ENCODE results near the gene EXT2.

The EXT2 gene

DNA sequence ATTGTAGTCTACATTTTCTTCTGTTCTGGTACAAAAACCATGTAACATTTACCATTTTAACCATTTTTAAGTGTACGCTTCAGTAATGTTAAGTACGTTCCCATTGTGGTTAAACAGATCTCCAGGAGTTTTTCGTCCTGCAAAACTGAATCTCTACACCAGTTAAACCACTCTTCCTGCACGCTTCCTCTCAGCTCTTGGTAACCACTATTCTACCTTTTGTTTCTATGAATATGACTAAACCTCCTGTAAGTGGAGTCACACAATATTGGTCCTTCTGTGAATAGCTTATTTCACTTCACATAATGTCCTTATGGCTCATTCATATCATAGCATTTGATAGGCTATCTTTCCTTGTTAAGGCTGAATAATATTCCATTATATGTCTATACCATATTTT, 7.1 kb upstream of the EXT2 start:
- DNase-seq: no peak

DNA sequence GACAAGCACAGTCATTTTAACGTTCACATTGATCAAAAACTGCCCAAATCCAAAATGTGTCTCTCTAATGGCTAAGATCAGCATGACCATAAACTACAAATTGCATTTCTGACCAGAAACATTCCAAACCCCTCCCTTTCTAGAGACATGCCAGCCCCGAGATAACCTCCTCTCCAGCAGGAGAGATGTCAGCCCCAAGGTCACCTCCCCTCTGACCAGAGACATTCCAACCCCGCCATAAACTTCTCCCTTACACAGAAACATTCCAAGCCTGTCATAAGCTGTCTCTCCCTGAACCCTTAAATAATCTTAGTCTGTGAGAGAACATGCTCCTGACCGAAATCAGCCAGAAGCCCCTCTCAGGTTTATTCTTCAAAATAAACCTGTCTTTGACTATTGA, 6.6 kb upstream of the EXT2 start:
- DNase-seq: no peak

DNA sequence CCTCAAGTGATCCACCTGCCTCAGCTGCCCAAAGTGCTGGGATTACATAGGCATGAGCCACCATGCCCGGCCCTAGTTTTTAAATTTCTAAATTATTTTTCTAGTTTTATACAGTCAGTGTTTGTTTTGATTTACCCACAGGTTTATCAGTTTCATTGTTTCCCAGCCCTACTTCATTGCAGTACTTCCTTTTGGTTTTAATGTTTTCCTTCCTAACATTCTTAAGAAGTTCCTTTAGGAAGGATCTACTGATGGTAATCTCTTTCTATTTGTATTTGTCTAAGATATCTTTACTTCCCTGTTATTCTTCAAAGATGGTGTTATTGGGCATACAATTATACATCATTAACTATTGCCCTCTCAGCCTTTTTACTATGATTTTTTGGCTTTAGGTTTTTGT, 4.9 kb upstream of the EXT2 start:
- DNase-seq: no peak

DNA sequence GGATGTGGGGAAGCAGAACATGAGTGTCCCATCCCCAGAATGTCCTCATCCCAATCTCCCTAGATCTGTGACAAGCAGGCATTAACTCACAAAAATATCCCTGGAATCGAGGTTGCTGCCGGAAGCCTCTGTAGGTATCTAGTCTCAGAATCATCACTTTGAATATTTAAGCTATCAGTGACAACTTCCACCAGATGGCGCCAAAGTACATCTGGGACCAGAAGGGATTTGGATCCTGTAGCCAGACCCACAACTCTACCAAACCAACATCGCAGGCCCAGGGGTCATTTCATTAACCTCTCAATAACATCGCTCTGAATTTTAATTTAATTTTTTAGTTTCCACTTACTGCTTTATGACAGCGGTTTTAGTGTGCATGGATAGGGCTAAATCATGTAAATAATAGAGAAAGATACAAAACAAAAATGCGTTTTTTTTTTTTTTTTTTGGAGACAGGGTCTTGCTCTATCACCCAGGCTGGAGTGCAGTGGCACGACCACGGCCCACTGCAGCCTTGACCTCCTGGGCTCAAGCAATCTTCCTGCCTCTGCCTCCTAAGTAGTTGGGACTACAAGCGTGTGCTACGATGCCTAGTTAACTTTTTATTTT, 1.1 kb upstream of the EXT2 start:
- peak; percentile 90 for DNase-seq

DNA sequence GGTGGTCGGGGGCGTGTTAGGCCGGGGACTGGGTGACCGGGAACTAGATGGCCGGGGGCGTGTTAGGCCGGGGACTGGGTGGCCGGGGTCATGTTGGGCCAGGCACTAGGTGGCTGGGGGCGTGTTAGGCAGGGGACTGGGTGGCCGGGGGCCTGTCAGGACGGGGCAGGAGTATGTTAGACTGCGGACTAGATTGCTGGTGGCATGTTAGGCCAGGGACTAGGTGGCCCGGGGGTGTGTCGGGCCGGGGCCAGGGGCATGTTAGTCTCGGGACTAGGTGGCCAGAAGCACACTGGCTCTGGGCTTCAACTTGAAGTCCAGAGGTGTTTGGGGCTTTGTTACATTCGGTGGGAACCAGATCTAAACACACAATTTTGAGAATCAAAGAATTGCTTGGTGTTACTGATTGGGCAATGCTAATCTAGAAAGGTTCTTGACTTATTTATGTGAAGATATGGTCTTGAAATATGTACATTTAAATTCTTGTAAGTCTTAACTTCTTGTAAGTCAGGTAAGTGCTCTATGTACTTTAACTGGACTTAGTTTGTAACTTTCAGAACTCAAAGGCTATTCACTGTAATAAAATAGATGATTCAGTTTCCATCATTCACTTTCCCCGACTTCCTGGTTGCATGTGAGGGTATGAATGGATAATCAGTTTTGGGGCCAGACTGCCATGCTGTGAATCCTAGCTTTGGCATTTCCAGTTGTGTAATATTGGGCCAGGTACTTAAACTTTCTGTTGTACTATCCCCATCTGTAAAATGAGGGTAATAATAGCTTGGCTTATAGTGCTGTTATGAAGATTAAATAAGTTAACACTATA, 1.1 kb downstream of the EXT2 start:
- DNase-seq: no peak

DNA sequence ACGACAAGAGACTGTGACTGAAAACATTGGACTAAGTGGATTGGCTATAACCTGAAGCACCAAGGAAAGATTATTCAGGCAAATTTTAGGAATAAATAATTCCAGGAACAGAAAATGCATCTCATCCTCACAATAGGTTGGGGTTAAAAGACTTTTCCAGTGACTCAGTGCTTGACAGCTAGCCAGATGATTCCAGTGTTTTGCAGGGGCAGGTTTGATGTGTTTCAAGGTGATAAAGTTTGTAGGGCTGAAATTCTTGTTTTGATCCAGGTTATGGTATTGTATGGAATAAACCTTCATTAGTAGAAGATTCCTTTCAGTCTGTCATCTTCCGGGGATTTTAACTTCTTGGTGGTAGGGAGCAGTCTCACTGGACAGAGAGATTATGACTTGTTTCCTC, 2.3 kb downstream of the EXT2 start:
- no peak for DNase-seq

DNA sequence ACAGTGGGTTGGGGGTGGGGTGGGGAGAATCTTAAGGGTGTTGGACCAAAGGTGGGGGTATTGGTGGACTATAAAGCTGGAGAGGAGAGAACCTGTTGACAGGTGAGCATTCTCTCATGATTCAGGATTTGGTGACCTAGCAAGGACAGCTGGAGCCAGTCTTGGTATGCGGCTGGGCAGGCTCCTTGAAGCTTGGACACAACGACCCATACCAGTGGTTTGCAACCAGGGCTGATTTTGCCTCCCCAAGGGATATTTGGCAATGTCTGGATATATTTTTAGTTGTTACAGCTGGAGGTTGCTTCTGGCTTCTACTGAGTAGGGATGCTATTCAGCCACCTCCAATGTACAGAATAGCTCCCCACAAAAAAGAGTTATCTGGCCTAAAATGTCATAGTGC, 5.6 kb downstream of the EXT2 start:
- no peak for DNase-seq

DNA sequence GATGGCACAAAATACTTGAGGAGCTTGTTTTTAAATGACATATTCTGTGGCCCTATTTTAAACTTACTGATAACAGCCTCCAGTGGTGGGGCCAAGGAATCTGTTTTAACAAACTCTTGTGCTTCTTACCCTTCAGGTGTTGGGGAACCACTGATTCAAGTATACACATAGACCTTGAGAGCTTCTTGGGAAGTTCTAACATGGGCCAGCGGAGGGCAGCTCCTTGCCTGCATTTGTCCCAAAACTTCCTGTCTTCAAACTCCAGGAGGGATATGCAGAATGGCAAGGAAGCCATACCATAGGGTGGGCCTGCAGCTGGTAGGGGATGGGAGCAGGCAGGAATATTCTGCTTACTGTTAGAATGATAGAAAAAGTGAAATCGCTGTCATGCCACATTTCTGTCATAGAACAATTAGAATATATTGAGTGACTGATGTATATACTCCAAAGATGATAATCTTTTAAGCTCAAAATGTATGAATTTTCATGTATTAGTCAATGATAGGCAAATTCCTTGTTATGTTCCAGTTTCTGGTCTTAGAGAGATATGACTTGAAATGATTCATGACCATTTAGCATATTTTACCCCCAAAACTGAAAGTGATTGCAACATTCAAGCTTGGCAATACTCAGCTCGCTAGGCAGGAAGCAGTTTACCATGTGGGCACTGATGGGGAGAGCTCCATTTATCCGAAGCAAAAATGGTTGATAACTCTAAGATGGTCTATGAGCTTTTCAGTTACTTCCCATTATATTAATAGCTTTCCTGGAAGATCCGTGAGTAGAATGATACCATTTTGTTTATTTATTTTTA, 9.2 kb downstream of the EXT2 start:
- no peak for DNase-seq

DNA sequence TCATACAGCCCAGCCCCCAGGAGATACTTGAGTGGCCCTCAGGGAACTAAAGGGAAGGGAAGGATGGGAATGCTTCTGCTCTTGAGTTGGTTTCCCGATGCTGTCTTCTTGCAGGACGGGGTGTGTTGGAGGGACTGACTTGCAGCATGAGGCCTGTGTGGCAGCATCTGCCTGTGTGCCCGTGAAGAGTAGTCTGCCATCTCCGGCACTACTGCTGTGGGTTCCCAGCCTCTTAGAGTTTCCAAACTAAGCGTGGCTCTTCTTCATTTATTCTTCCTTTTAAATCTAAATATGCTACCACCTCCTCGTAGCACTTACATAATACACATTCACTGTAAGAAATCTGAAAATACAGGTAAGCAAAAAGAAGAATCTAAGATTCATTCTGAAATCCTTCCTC, 12.8 kb downstream of the EXT2 start:
- no peak for DNase-seq

DNA sequence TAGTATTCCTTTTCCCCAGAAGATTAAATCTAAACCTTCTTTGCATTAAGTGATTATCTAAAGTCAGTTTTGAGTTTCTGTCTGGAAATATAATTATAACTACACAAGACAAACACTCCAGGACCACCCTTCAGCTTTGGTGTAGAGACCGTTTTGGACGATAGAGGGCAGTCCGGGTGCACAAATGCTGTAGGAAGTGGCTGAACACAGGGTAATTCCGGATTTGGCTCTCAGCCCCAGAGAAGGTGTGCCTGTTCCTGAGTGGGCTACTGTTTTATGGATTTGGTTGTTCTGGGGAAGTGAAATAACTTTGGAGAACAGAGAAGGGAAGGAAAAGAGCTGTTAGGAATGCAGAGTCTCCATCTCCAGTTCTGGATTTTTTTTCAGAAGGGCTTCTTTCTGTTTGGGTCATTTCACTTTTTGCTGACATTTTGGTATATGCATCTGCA, 14.8 kb downstream of the EXT2 start:
- peak; percentile 78 for DNase-seq

DNA sequence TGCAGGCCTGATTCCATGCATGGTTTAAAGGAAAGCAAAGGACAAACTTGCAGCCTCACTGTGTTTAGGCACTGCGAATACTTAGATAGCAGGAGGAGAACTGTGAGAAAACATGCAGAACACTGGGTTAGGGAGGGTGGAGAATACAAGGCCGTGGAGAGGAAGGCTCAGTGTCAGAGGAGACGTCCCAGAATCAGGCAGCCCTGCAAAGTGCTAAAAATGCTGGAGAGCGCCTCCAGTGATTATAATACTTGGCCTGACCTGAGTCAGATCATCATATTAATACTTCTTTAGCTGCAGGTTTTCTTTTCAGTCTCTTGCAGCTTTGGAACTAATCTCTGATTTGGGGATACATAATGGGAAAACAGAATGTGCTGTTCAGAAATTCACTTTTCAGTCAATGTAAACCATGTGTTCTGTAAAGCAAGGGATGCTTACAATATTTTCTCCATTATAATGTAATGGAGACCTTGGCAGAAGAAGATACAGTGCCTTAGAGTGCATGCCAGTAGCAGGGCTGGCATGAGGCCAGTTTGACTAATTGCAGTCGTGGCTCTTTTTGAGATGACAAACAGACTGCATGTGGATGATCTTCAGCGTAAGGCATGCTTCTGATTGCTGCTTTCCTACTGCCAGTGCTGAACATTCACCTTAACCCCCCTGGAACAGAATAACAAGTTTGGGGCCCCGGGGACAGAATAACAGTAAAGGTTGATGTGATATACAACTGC, 16.8 kb downstream of the EXT2 start:
- DNase-seq: no peak

DNA sequence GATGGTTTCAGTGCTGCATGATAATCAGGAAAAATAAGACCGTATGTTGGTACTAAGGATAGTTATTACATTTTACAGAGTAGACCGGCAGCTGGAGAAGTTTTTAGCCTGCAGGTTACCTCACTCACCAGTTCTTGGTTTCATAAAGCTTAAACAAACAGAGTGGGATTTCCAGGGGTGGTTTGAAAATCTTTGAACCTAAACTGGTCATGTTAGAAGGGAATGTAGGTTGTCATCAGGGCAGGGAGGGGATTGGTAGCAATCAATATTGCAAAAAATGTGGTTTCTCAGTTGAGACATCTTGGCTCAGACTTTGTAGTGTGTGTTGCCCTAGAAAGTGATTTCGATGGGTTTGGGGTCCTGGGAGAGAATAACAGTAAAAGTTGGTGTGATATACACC, 17.5 kb downstream of the EXT2 start:
- no peak for DNase-seq

DNA sequence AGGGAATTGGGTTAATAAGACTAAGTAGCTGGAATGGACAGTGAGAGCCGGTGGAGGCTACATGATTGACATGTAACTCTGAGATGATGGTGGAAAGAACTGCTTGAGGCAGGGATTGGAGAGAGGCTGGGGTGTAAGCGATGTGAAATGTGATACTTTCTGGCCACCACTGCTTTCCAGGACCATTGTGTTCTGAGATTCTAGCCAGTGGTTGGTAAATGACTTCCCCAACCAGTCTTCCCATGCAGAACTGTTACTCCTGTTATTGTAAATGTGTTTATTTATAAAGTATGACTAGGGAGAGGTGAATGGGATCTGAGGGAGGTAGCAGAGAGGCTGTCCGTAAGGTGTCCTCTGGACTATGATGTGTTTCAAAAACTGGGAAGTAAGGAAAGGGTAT, 18.1 kb downstream of the EXT2 start:
- no peak for DNase-seq

DNA sequence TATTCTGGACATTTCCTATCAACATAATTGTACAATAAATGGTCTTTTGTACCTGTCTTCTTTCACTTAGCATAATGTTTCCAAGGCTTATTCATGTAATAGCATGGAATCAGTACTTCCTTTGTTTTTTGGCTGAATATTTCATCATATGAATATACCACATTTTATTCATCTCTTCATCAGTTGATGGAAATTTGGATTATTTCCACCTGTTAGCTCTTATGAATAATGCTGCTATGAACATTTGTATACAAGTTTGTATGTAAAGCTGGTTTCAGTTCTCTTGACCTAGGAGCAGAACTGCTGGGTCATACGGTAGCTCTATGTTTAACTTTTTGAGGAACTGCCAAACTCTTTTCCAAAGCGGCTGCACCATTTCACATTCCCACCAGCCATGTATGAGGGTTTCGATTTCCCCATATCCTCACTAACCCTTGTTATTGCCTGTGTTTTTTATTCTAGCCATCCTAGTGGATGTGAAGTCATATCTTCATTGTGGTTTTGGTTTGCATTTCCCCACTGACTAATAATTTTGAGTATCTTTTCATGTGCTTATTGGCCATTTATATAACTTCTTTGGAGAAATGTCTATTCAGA, 20.9 kb downstream of the EXT2 start:
- no peak for DNase-seq

DNA sequence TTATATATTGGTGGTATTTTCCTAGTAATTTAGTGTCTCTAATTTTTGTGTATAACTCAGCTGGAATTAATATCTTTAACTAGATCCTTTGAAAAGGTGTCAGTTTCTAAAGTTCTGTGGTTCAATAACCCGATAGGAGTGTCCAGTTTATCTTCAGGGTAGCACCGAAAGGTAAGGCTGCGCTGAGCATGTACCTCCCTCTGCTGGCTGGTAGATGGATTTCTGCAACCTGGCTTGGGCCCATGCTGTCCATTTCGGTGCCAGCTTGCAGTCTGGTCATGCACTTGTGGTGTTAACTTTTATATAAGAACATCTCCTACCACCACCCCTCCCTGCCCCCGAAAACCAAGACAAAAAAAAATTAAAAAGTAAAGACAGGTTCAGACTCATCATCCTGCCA, 24.7 kb downstream of the EXT2 start:
- no peak for DNase-seq

DNA sequence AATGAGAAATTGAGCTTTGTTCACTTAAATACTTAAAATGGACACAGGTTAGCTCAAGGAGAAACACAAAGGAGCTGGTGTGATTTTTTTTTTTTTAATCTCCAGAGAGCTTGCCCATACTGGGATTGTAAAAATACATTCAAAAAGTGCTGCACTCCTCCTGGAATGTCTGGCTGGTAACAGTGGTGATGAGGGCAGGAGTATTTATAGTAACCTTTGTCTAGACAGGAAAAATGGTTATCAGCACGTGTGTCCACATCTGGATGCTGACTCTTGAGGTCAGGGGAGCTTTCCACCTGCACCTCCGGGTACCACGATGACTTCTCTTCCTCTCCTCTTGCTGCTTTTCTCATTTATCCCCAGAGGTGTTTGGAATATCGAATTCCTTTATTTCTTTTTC, 30.1 kb downstream of the EXT2 start:
- DNase-seq: no peak

DNA sequence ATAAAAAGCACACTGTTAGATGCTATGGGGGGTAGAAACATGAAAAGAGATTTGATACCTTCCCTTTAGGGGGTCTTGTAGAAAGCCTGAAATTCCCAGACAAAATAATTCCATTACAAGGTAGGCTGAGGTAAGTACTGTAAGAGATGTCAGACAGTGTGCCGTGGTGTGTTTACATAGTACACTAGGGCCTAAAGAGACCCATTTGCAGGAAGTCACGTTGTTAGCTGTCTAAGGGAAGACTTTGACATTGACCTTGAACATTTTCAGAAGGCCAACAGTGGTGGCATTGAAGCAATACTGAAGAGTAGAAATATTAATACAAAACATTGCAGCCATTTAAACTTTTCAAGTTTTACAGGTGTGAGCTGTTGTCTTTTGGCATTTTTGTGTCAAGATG, 30.8 kb downstream of the EXT2 start:
- no peak for DNase-seq

DNA sequence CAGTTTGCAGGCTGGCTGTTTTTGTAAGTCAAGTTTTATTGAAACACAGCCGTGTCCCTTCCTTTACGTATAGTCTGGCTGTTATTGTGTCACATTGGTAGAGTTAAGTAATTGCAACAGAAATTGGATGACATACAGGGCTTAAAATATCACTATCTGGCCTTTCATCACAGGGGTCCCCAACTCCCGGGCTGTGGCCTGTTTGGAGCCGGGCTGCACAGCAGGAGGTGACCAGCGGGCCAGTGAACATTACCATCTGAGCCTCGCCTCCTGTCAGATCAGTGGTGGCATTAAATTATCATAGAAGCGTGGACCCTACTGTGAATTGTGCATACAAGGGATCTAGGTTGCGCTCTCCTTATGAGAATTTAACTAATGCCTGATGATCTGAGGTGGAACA, 31.7 kb downstream of the EXT2 start:
- no peak for DNase-seq

DNA sequence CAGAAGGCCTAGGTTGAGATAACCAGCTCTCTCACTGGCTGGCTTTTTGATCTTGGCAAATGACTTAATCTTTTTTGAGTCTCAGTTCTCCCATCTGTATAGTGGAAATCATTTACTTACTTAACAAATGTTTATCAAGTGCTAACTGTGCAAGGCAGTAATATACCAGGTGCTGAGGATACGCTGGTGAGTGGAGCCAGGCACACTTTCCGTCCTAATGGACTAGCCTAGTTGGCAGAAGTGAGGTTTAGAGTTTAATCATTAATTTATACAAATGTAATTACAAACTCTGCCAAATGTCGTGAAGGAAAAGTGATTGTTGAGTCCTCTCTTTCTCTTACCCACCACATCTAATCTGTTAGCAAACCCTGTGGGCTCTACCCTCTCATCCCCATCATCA, 33.3 kb downstream of the EXT2 start:
- no peak for DNase-seq

DNA sequence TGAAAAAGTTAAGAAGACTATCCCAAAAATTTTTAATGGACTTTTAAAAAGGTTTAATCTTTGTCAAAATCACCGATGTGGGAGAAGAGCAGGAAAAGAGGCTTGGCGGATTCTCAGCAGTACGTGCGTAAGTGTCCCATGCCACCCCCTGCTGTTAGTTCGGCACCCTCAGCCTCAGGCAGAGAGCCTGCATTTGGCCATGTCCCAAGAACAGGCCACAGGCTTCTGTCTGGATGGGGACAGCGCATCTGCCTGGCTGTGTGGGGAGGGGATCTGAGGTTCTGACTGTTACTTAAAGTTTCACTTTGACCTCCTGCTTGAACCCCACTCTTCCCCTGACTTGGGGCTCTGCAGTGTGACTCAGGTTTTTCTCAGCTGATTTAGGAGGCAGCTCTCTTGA, 35.3 kb downstream of the EXT2 start:
- no peak for DNase-seq

DNA sequence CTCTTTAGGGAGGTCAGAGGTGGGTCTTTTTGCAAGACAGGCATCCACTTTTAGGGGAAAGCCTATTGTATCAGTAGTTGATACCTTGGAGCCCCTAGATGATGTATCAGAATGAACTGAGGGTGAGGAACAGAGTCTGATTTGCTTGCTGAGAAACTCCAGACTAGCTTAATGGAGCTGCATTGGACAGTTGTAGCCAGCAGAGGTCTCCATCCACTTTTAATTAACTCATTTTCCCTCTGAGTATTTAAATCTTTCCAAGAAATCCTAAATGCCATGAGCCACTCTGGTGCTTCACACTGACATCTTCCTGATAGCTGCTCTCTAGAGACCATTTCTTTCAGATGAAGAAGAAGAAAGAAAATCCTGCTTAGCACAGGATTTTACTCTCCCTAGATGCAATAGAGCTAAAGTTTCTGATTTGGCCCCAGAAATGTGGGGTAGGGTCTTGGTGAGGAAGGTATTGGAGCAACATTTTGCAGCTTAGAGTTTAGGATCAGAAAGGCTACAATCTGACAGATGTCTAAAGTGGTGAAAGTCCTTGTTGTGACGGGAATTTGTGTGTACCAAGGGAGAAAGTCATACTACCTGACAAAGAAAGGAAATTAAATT, 38.0 kb downstream of the EXT2 start:
- no peak for DNase-seq

DNA sequence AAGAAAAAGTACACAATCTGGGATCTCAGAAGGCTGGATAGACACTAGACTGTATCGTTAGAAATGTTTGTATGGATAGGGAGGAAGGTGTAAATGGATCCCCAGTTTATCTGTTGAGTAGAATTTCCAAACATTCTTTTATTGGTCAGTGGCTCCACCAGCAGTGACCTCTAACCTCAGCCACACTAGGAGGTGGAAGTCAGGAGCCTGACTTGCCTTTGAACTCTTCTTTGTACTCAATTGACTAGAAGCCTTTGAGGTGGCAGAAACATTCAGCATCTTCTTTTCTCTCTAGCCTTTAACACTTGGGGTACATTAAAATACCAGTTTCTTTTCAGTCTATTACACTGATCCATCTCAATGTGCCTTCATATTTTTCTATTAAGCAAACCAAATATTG, 39.1 kb downstream of the EXT2 start:
- DNase-seq: no peak

Data from activated effector memory CD4-positive, alpha-beta T cell treated with anti-CD3 and anti-CD28 coated beads, Interleukin-2, amount 50 U/mL, for 16 hours (primary cell).